SK-N-SH (cell line): Measurements from ENCODE around the gene CTBP1. TPM values are rescaled to one million over a fixed set of nuclear protein-coding genes. Genes with fewer than 3 reads are reported as not detected.

Experiments used
- CTCF ChIA-PET: fragments of 300-600, 350-600 bp; formaldehyde crosslinking; extraction: SDS; loops from one replicate; lab custom pipeline; 2021; lab: Yijun Ruan, JAX
- POLR2A ChIA-PET: fragments of 350-600 bp; sonication (Branson Sonifier 250); formaldehyde crosslinking; extraction: SDS; loops from one replicate; lab custom pipeline; 2020; ENCODE audit warnings: antibody characterized with exemption, inconsistent platforms; lab: Yijun Ruan, JAX
- DNase-seq: peaks from one replicate; pipeline ENCODE4 v3.0.0; 2012
- H2AFZ ChIP-seq: fragments of 200-600 bp; sonication (generic); 2 replicates; pipeline ENCODE4 v1.8.1; 2016; ENCODE audit warnings: antibody characterized with exemption, mild to moderate bottlenecking, low read depth
- H3F3A ChIP-seq: fragments of 200-600 bp; sonication (generic); replicated peaks from 2 replicates; pipeline ENCODE3; 2016; ENCODE audit warnings: antibody characterized with exemption, mild to moderate bottlenecking; ENCODE audit not compliant: insufficient read depth
- H3K27ac ChIP-seq, 2 experiments: fragments of 200-500 bp in 1 of 2; fragments of 200-600 bp in 1 of 2; sonication (Bioruptor generic) in 1 of 2; sonication (generic), shearing (Covaris generic) in 1 of 2; 2 replicates each; pipeline versions ENCODE4 v1.5.1 to v1.6.1; 2014 to 2016; ENCODE audit warnings: low read depth in 2 of 2, inconsistent platforms in 1 of 2, low read length in 1 of 2, mild to moderate bottlenecking in 1 of 2, mixed read lengths in 1 of 2
- H3K27me3 ChIP-seq: fragments of 200-600 bp; sonication (generic), shearing (Covaris generic); 2 replicates; pipeline ENCODE4 v1.6.1; 2016; ENCODE audit warnings: mixed run types; ENCODE audit not compliant: insufficient read depth
- H3K36me3 ChIP-seq, 2 experiments: fragments of 200-500 bp in 1 of 2; fragments of 200-600 bp in 1 of 2; sonication (Bioruptor generic) in 1 of 2; sonication (generic) in 1 of 2; replicated peaks in 1 of 2; 2 replicates each; pipeline versions ENCODE3 to v1.5.1; 2014 to 2016; ENCODE audit warnings: low read length in 1 of 2, mild to moderate bottlenecking in 1 of 2; ENCODE audit not compliant: insufficient read depth in 2 of 2, control insufficient read depth in 1 of 2
- H3K4me1 ChIP-seq, 2 experiments: fragments of 200-500 bp in 1 of 2; fragments of 200-600 bp in 1 of 2; sonication (Bioruptor generic) in 1 of 2; sonication (generic), shearing (Covaris generic) in 1 of 2; 2 replicates each; pipeline versions ENCODE4 v1.5.1 to v1.6.1; 2014 to 2016; ENCODE audit warnings: low read depth in 1 of 2, low read length in 1 of 2, mixed run types in 1 of 2; ENCODE audit not compliant: insufficient read depth in 2 of 2, control insufficient read depth in 1 of 2
- H3K4me2 ChIP-seq: fragments of 200-600 bp; sonication (generic), shearing (Covaris generic); 2 replicates; pipeline ENCODE4 v1.6.1; 2017; ENCODE audit warnings: mixed run types
- H3K4me3 ChIP-seq, 2 experiments: fragments of 200-500 bp in 1 of 2; fragments of 200-600 bp in 1 of 2; sonication (Bioruptor generic) in 1 of 2; sonication (generic), shearing (Covaris generic) in 1 of 2; 2 replicates each; pipeline versions ENCODE4 v1.5.1 to v1.8.1; 2014 to 2016; ENCODE audit warnings: low read depth in 2 of 2, inconsistent platforms in 1 of 2, low read length in 1 of 2, mild to moderate bottlenecking in 1 of 2, mixed read lengths in 1 of 2, moderate library complexity in 1 of 2
- H3K79me2 ChIP-seq: fragments of 200-600 bp; sonication (generic); 2 replicates; pipeline ENCODE4 v1.8.1; 2017; ENCODE audit warnings: mild to moderate bottlenecking; ENCODE audit not compliant: insufficient read depth
- H3K9ac ChIP-seq: fragments of 200-600 bp; sonication (generic); 2 replicates; pipeline ENCODE4 v1.6.1; 2017; ENCODE audit warnings: mixed run types
- H3K9me2 ChIP-seq: fragments of 200-600 bp; sonication (generic); 2 replicates; pipeline ENCODE4 v1.6.1; 2017; ENCODE audit warnings: mixed run types
- H3K9me3 ChIP-seq: fragments of 200-600 bp; sonication (generic); 2 replicates; pipeline ENCODE4 v1.6.1; 2017; ENCODE audit warnings: mixed run types, mild to moderate bottlenecking, moderate library complexity
- H4K20me1 ChIP-seq: fragments of 200-600 bp; sonication (generic); 2 replicates; pipeline ENCODE4 v1.6.1; 2017; ENCODE audit warnings: mild to moderate bottlenecking, mixed run types; ENCODE audit not compliant: insufficient read depth
- EP300 ChIP-seq, 2 experiments: IDR thresholded peaks; 2 replicates each; pipeline versions ENCODE4 v1.4.0 to v1.6.1; 2012; ENCODE audit warnings: borderline replicate concordance in 1 of 2, low read depth in 1 of 2, low read length in 1 of 2
- FOSL2 ChIP-seq: IDR thresholded peaks from 2 replicates; pipeline ENCODE4 v1.4.0; 2012; ENCODE audit warnings: low read depth, mild to moderate bottlenecking, moderate library complexity, borderline replicate concordance
- MXI1 ChIP-seq: IDR thresholded peaks from 2 replicates; pipeline ENCODE4 v1.6.1; 2012; ENCODE audit warnings: mild to moderate bottlenecking, low read depth, low read length, improper control_type of control experiment
- NFIC ChIP-seq: IDR thresholded peaks from 2 replicates; pipeline ENCODE4 v1.4.0; 2012; ENCODE audit warnings: borderline replicate concordance
- POLR2AphosphoS5 ChIP-seq: IDR thresholded peaks from 2 replicates; pipeline ENCODE4 v1.6.1; 2012; ENCODE audit warnings: low read depth, low read length
- RAD21 ChIP-seq: IDR thresholded peaks from 2 replicates; pipeline ENCODE4 v1.6.1; 2012; ENCODE audit warnings: mild to moderate bottlenecking, low read length
- RCOR1 ChIP-seq: fragments of 150-350 bp; IDR thresholded peaks from 2 replicates; pipeline ENCODE4 v1.6.1; 2017; ENCODE audit warnings: antibody characterized with exemption, low read length
- SIN3A ChIP-seq: IDR thresholded peaks from 2 replicates; pipeline ENCODE4 v1.6.1; 2012; ENCODE audit warnings: low read depth, mild to moderate bottlenecking, low read length, moderate library complexity, borderline replicate concordance
- TAF1 ChIP-seq: IDR thresholded peaks from 2 replicates; pipeline ENCODE4 v1.6.1; 2012; ENCODE audit warnings: low read depth, mild to moderate bottlenecking, low read length, moderate library complexity, borderline replicate concordance
- TCF12 ChIP-seq: IDR thresholded peaks from 2 replicates; pipeline ENCODE4 v1.4.0; 2012
- YY1 ChIP-seq: IDR thresholded peaks from 2 replicates; pipeline ENCODE4 v1.4.0; 2012; ENCODE audit warnings: low read depth, mild to moderate bottlenecking
- WGBS: methylation state at CpG from one replicate; pipeline ENCODE4 v1.1.6; 2017; ENCODE audit warnings: low lambda C conversion rate; 5-methylcytosine and 5-hydroxymethylcytosine counted together
- polyA plus RNA-seq, 3 experiments: library from polyadenylated mRNA; depleted of rRNA; stranded (reverse); fragments of >200 nt; gene quantifications; 2 replicates each; pipeline ENCODE4 v1.2.3, GENCODE V29; 2012
- TF ChIP-seq, protein P1 (sequence below): fragments of 150-350 bp; IDR thresholded peaks from 2 replicates; pipeline ENCODE4 v1.6.1; 2016; ENCODE audit warnings: mild to moderate bottlenecking, low read depth, low read length
- TF ChIP-seq, protein P2 (sequence below): fragments of 200-600 bp; sonication (generic); IDR thresholded peaks from 2 replicates; pipeline ENCODE4 v1.6.1; 2017; ENCODE audit warnings: antibody characterized with exemption, mild to moderate bottlenecking, moderate library complexity

The CTBP1 gene
- polyA plus RNA-seq, 1 of the 3 experiments (the other 2 are of a cell fraction): 183 TPM

DNA sequence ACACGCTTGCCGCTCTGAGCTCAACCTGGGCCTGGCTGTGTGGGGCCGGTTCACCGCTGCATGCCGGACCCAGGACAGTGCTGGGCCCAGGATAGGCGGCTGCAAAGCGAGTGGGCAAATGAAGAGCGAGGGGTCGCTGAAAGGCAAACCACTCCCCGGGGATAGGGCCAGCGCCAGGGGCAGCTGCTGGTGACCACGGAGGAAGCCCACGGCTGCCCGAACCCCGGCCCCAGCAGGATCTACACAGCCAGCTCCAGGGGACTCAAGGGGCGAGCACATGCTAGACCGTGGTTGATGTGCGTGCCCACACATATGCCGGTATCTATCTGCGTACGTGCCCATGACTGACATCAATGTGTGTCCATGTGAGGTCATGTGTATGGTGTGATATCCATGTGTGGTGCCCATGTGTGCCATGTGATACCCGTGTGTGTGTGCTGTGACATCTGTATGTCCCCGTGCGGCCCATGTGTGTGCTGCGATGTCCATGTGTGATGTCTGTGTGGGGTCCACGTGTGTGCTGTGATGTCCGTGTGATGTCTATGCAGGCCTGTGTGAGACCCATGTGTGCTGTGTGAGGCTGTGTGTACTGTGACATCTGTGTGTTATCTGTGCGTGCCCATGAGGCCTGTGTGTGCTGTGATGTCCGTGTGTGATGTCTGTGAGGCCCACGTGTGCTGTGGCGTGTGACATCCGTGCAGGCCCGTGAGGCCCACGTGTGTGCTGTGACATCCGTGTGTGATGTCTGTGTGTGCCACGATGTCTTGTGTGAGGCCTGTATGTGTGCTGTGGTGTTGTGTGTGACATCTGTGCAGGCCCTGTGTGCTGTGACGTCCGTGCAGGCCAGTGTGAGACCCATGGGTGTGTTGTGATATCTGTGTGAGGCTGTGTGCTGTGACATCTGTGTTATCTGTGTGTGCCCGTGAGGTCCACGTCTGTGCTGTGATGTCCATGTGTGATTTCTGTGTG lies 24.8 kb downstream of the CTBP1 start:
- 0 out of 2 replicates have a peak, but pooled peaks cover 3% of the 10 kb centered on the region for H3K79me2 ChIP-seq
- no peak overlapping the region for H3K4me3 ChIP-seq
- no peak for TF ChIP-seq MXI1
- TF ChIP-seq, all 33 proteins: peak for 0
- DNase-seq: no peak
- no peaks in the 10 kb centered on the region for H3K4me1 ChIP-seq
- H4K20me1 ChIP-seq: no peaks in the 10 kb centered on the region; the same call in 1 of the 2 replicates
- H3K27me3 ChIP-seq: no peaks in the 10 kb centered on the region
- H3K9me2 ChIP-seq: no peaks in the 10 kb centered on the region
- H3K27ac ChIP-seq: no peak overlapping the region
- no peak overlapping the region for H2AFZ ChIP-seq
- WGBS: 98% methylated on average over 22 of the region's 40 CpGs
- H3K4me2 ChIP-seq: no peak overlapping the region
- ChIA-PET POLR2A (no interaction called here), CTCF (interaction anchor here (0.9 kb wide), 1 partner anchor 93 kb away, joined by 3 read pairs; no protein-coding TSS in a partner anchor)
- H3K9me3 ChIP-seq: no peaks in the 10 kb centered on the region
- H3K9ac ChIP-seq: no peak overlapping the region
- peaks cover 19 to 67% of the 10 kb centered on the region in 2 experiments for H3K36me3 ChIP-seq
- H3F3A ChIP-seq: no peaks in the 10 kb centered on the region

- Histone ChIP-seq H3K27me3 (no peaks in the 10 kb centered on the region), H3F3A (no peaks in the 10 kb centered on the region), H3K4me3 (no peak overlapping the region), H3K36me3 (peaks cover 26 to 70% of the 10 kb centered on the region in 2 experiments), H3K27ac (no peak overlapping the region), H4K20me1 (peaks cover 7% of the 10 kb centered on the region), H3K9ac (no peak overlapping the region), H2AFZ (no peak overlapping the region), H3K79me2 (peaks cover 12% of the 10 kb centered on the region; the same call in 1 of the 2 replicates), H3K4me1 (no peaks in the 10 kb centered on the region), H3K9me2 (no peaks in the 10 kb centered on the region), H3K9me3 (no peaks in the 10 kb centered on the region), H3K4me2 (no peak overlapping the region)
- POLR2A ChIA-PET: interaction anchor here (0.6 kb wide), 1 partner anchor 312 kb away, joined by 3 read pairs; no protein-coding TSS in a partner anchor
- CTCF ChIA-PET: interaction anchor here (0.9 kb wide), 1 partner anchor 92 kb away, joined by 3 read pairs; no protein-coding TSS in a partner anchor
- no peak for TF ChIP-seq RAD21
- TF ChIP-seq YY1: no peak
- TF ChIP-seq RCOR1: no peak
- TF ChIP-seq MXI1: no peak
- TF ChIP-seq, protein P1, sequence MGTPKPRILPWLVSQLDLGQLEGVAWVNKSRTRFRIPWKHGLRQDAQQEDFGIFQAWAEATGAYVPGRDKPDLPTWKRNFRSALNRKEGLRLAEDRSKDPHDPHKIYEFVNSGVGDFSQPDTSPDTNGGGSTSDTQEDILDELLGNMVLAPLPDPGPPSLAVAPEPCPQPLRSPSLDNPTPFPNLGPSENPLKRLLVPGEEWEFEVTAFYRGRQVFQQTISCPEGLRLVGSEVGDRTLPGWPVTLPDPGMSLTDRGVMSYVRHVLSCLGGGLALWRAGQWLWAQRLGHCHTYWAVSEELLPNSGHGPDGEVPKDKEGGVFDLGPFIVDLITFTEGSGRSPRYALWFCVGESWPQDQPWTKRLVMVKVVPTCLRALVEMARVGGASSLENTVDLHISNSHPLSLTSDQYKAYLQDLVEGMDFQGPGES: no peak
- TF ChIP-seq TAF1: no peak
- no peak for TF ChIP-seq EP300 (IDR thresholded peaks at IDR 0.05; ENCODE audit: borderline replicate concordance in 1 of 2, low read depth in 1 of 2, low read length in 1 of 2)
- TF ChIP-seq TCF12: no peak
- TF ChIP-seq FOSL2: no peak
- TF ChIP-seq NFIC: no peak
- TF ChIP-seq POLR2AphosphoS5: no peak
- TF ChIP-seq SIN3A: no peak
- TF ChIP-seq, protein P2, sequence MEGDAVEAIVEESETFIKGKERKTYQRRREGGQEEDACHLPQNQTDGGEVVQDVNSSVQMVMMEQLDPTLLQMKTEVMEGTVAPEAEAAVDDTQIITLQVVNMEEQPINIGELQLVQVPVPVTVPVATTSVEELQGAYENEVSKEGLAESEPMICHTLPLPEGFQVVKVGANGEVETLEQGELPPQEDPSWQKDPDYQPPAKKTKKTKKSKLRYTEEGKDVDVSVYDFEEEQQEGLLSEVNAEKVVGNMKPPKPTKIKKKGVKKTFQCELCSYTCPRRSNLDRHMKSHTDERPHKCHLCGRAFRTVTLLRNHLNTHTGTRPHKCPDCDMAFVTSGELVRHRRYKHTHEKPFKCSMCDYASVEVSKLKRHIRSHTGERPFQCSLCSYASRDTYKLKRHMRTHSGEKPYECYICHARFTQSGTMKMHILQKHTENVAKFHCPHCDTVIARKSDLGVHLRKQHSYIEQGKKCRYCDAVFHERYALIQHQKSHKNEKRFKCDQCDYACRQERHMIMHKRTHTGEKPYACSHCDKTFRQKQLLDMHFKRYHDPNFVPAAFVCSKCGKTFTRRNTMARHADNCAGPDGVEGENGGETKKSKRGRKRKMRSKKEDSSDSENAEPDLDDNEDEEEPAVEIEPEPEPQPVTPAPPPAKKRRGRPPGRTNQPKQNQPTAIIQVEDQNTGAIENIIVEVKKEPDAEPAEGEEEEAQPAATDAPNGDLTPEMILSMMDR: no peak
- DNase-seq: no peak
- WGBS: 100% methylated on average over 11 of the region's 29 CpGs
These were observed 25.8 kb downstream of the CTBP1 start for GRCh38 chr4:1222938-1223690.
